Panc1 (cell line): ENCODE measurements around the gene OLFM3. TPM values are rescaled to one million over a fixed set of nuclear protein-coding genes. Genes with fewer than 3 reads are reported as not detected.

Source experiments
- ATAC-seq: fragments of 200-7000 bp; cut with Tn5 transposase; 2 replicates; pipeline ENCODE4 v1.9.1; 2020; ENCODE audit warnings: mild to moderate bottlenecking, moderate library complexity
- BruUV-seq: library from RNA; stranded (reverse); fragments of 400-500 nt; replicated peaks from 2 replicates; lab custom pipeline; 2021; lab: Mats Ljungman, UMichigan
- CTCF ChIA-PET: fragments of 300-600 bp; sonication (Branson Sonifier 250); formaldehyde crosslinking; loops from one replicate; lab custom pipeline; 2022; ENCODE audit warnings: antibody characterized with exemption; lab: Charles Lee
- POLR2A ChIA-PET: fragments of 300-600 bp; sonication (Branson Sonifier 250); formaldehyde crosslinking; loops from one replicate; lab custom pipeline; 2022; ENCODE audit warnings: antibody characterized with exemption; lab: Charles Lee
- DNase-seq: peaks from one replicate; pipeline ENCODE4 v3.0.0-alpha.2; 2010; ENCODE audit warnings: low read depth, low spot score
- H3K27ac ChIP-seq: 2 replicates; pipeline ENCODE4 v1.5.1; 2011; ENCODE audit warnings: mild to moderate bottlenecking, low read length, inconsistent platforms
- H3K27me3 ChIP-seq: fragments of 200-500 bp; sonication (Bioruptor generic); 2 replicates; pipeline ENCODE4 v1.6.0; 2014; ENCODE audit warnings: low read length, inconsistent platforms; ENCODE audit not compliant: control insufficient read depth, insufficient read depth
- H3K36me3 ChIP-seq: fragments of 200-500 bp; sonication (Bioruptor generic); 2 replicates; pipeline ENCODE4 v1.5.1; 2014; ENCODE audit warnings: inconsistent platforms, mild to moderate bottlenecking, low read length, moderate library complexity; ENCODE audit not compliant: control insufficient read depth, insufficient read depth
- H3K4me1 ChIP-seq: 2 replicates; pipeline ENCODE4 v1.5.1; 2011; ENCODE audit warnings: inconsistent platforms, mild to moderate bottlenecking, low read length, moderate library complexity; ENCODE audit not compliant: control insufficient read depth, insufficient read depth
- H3K4me3 ChIP-seq, 2 experiments: 2 replicates each; pipeline ENCODE4 v1.5.1; 2011 to 2012; ENCODE audit warnings: low read depth in 2 of 2, low read length in 2 of 2, mild to moderate bottlenecking in 2 of 2, inconsistent platforms in 1 of 2, moderate library complexity in 1 of 2
- H3K9me3 ChIP-seq: fragments of 200-500 bp; sonication (Bioruptor generic); 2 replicates; pipeline ENCODE4 v1.5.1; 2014; ENCODE audit warnings: low read depth, mild to moderate bottlenecking, inconsistent platforms, low read length, moderate library complexity; ENCODE audit not compliant: control insufficient read depth, insufficient read depth
- POLR2AphosphoS5 ChIP-seq: IDR thresholded peaks from 2 replicates; pipeline ENCODE4 v1.6.1; 2012; ENCODE audit warnings: mild to moderate bottlenecking, low read depth, low read length, moderate library complexity
- SIN3A ChIP-seq: IDR thresholded peaks from 2 replicates; pipeline ENCODE4 v1.6.1; 2012; ENCODE audit warnings: low read depth, mild to moderate bottlenecking, low read length, moderate library complexity, borderline replicate concordance; ENCODE audit not compliant: insufficient read depth
- TCF7L2 ChIP-seq: IDR thresholded peaks from 2 replicates; pipeline ENCODE4 v1.6.1; 2011; ENCODE audit warnings: mild to moderate bottlenecking, low read depth, low read length, inconsistent platforms
- in situ Hi-C: cut with HindIII; loops from 2 replicates; pipeline ENCODE4 v1.10.0; 2016; ENCODE audit warnings: low sequenced_read_pairs, low pct_unique_long_range_greater_than_20kb
- intact Hi-C: fragments of 100-400 bp; cut with micrococcal nuclease; formaldehyde crosslinking; loops from one replicate; pipeline ENCODE4 v1.10.0; 2022; ENCODE audit not compliant: unreplicated experiment
- total RNA-seq: library from RNA; stranded (reverse); gene quantifications from one replicate; pipeline ENCODE4 v1.2.1, GENCODE V29; 2021; ENCODE audit not compliant: unreplicated experiment
- TF ChIP-seq, protein P1 (sequence below): fragments of 450-650 bp; IDR thresholded peaks from 2 replicates; pipeline ENCODE4 v1.5.1; 2017; ENCODE audit warnings: mild to moderate bottlenecking
- TF ChIP-seq, protein P2 (sequence below), 2 experiments: IDR thresholded peaks; 2 replicates each; pipeline ENCODE4 v1.6.1; 2011 to 2012; ENCODE audit warnings: low read depth in 2 of 2, control low read depth in 1 of 2, low read length in 1 of 2, mild to moderate bottlenecking in 1 of 2, moderate library complexity in 1 of 2; ENCODE audit not compliant: insufficient read depth in 1 of 2

The OLFM3 gene
- total RNA-seq, 1 experiment from 2014 or later, result not detected

- Histone ChIP-seq H3K36me3 (no peaks in the 10 kb centered on the region), H3K27ac (no peak overlapping the region), H3K4me3 (no peak overlapping the region), H3K4me1 (no peaks in the 10 kb centered on the region), H3K9me3 (no peaks in the 10 kb centered on the region), H3K27me3 (no peaks in the 10 kb centered on the region)
- POLR2A ChIA-PET, result no interaction called here
- CTCF ChIA-PET, result no interaction called here
- no peak for ATAC-seq
- no peak for DNase-seq
- TF ChIP-seq, protein P1, sequence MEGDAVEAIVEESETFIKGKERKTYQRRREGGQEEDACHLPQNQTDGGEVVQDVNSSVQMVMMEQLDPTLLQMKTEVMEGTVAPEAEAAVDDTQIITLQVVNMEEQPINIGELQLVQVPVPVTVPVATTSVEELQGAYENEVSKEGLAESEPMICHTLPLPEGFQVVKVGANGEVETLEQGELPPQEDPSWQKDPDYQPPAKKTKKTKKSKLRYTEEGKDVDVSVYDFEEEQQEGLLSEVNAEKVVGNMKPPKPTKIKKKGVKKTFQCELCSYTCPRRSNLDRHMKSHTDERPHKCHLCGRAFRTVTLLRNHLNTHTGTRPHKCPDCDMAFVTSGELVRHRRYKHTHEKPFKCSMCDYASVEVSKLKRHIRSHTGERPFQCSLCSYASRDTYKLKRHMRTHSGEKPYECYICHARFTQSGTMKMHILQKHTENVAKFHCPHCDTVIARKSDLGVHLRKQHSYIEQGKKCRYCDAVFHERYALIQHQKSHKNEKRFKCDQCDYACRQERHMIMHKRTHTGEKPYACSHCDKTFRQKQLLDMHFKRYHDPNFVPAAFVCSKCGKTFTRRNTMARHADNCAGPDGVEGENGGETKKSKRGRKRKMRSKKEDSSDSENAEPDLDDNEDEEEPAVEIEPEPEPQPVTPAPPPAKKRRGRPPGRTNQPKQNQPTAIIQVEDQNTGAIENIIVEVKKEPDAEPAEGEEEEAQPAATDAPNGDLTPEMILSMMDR, result no peak
- TF ChIP-seq, protein P2, sequence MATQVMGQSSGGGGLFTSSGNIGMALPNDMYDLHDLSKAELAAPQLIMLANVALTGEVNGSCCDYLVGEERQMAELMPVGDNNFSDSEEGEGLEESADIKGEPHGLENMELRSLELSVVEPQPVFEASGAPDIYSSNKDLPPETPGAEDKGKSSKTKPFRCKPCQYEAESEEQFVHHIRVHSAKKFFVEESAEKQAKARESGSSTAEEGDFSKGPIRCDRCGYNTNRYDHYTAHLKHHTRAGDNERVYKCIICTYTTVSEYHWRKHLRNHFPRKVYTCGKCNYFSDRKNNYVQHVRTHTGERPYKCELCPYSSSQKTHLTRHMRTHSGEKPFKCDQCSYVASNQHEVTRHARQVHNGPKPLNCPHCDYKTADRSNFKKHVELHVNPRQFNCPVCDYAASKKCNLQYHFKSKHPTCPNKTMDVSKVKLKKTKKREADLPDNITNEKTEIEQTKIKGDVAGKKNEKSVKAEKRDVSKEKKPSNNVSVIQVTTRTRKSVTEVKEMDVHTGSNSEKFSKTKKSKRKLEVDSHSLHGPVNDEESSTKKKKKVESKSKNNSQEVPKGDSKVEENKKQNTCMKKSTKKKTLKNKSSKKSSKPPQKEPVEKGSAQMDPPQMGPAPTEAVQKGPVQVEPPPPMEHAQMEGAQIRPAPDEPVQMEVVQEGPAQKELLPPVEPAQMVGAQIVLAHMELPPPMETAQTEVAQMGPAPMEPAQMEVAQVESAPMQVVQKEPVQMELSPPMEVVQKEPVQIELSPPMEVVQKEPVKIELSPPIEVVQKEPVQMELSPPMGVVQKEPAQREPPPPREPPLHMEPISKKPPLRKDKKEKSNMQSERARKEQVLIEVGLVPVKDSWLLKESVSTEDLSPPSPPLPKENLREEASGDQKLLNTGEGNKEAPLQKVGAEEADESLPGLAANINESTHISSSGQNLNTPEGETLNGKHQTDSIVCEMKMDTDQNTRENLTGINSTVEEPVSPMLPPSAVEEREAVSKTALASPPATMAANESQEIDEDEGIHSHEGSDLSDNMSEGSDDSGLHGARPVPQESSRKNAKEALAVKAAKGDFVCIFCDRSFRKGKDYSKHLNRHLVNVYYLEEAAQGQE (IDR thresholded peaks at IDR 0.05; ENCODE audit: insufficient read depth in 1 of 2, low read depth in 2 of 2, low read length in 1 of 2), result no peak
- BruUV-seq, result no TSS peak
- in situ Hi-C loops, result no loop called here
- intact Hi-C loops, result no loop called here
Observed at GRCh38 chr1:101846820-101847219, 149.9 kb downstream of the OLFM3 start.

DNA sequence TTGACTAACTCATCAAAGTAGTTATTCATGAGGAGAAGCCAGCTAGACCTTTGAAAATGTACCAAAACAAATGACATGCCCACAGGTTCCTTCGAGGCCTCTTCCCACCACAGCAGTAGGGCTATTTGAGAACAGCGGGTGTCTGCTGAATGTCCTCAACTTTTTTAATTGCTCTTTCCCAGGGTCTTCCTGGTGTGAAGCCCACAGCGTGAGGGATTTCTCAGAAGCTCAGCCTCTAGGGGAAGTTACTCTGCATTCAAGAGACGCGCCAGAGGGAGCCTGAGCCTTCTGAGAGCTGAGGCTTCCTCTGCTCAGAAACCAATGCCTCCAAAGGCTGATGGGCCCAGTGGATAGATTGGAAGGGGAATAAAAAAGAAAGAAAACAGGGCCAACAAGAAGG lies 153.6 kb downstream of the OLFM3 start:
- no peak for DNase-seq
- no peaks in the 10 kb centered on the region for H3K36me3 ChIP-seq
- in situ Hi-C loops, result no loop called here
- no peaks in the 10 kb centered on the region for H3K9me3 ChIP-seq
- no TSS peak for BruUV-seq
- intact Hi-C loops, result no loop called here
- no peak for TF ChIP-seq POLR2AphosphoS5
- TF ChIP-seq, protein P2 (IDR thresholded peaks at IDR 0.05; ENCODE audit: insufficient read depth in 1 of 2, low read depth in 2 of 2, low read length in 1 of 2), result no peak
- TF ChIP-seq SIN3A, result no peak
- TF ChIP-seq, protein P1, result no peak
- TF ChIP-seq TCF7L2, result no peak
- no peaks in the 10 kb centered on the region for H3K4me1 ChIP-seq
- CTCF ChIA-PET, result no interaction called here
- no peak for ATAC-seq
- no peak overlapping the region for H3K4me3 ChIP-seq
- H3K27ac ChIP-seq, result no peak overlapping the region
- POLR2A ChIA-PET, result no interaction called here
- H3K27me3 ChIP-seq, result no peaks in the 10 kb centered on the region
